Measurements from ENCODE around the gene ZNF385C. TPM values are rescaled to one million over a fixed set of nuclear protein-coding genes. Genes with fewer than 3 reads are reported as not detected.
A peak's percentile ranks its signal among the peaks of the same experiment; 100 is the strongest.

The ZNF385C gene
- polyA plus RNA-seq, 3 donors: 8.7 TPM

DNA sequence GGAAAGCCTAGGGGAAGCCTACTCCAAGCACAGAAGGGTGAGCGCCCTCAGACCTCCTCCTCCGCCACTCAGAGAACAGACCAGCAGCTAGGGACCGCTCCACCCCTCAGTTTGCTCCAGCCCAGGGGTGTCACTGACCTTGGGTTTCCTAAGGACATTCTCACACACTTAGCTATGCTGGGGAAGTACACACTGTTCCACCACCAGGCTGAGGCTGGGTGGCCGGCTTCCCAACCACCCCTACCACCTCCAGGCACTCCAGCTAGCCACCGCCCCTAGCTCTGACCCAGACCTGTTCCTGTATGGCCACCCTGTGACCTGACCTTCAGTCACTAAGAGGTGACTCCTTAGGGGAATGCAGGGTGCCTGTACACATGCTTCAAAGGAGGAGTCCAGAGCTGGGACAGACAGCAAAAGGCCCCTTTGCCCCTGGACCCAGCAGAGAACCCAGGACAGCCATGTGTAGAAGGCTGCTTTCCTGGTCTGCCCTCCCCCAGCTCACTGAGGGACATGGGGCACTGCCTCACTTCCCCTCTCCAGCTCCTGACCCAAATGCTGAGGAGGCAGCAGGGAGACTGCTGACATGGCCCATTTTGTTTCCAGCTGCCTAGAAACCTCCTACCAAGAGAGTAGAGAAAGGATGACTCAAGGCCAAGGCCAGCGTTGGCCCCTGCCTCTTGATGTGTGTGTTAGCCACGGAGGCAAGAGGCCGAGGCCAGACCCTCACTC lies 31.0 kb upstream of the ZNF385C start:
- no peak for DNase-seq (ENCODE audit: extremely low read depth in 1 of 11, low read depth in 9 of 11, low spot score in 4 of 11)

DNA sequence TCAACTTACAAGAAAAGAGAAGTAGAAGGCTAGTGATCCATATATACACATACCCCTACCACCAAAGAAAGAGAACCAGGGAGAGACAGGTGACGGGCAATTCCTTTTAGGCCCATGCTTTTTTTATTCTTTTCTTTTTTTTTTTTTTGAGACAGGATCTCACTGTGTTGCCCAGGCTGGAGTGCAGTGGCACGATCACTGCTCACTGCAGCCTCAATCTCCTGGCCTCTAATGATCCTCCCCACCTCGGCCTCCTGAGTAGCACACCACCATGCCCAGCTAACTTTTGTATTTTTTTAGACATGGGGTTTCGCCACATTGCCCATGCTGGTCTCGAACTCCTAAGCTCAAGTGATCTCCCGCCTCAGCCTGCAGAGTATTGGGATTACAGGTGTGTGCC lies 29.1 kb upstream of the ZNF385C start:
- DNase-seq (ENCODE audit: extremely low read depth in 1 of 11, low read depth in 9 of 11, low spot score in 4 of 11): no peak

- DNase-seq (ENCODE audit: extremely low read depth in 1 of 11, low read depth in 9 of 11, low spot score in 4 of 11): no peak
Observed at GRCh38 chr17:42126836-42127235, 28.6 kb upstream of the ZNF385C start.

DNA sequence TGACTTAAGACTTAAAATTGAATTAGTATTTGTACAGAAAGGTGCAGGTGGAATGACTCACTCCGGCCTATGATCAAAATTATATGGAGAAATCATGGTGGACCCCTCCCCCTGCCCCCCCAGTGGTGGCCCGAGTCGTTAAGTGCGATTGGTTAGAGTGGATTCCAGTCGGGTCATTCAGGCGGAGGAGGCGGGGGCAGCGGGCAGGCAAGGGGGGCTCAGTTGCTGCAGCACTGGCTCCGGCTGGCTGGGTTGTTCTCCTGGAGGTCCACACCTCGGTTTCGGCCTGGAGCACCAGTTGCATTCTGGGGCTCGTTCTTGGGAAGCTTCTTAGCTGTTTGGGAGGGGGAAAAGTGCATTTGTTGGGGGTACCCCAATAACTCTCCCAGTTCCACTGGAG lies 27.3 kb upstream of the ZNF385C start:
- DNase-seq (ENCODE audit: extremely low read depth in 1 of 11, low read depth in 9 of 11, low spot score in 4 of 11): no peak

- no peak for DNase-seq (ENCODE audit: extremely low read depth in 1 of 11, low read depth in 9 of 11, low spot score in 4 of 11)
Observed at GRCh38 chr17:42124256-42124655, 26.0 kb upstream of the ZNF385C start.

DNA sequence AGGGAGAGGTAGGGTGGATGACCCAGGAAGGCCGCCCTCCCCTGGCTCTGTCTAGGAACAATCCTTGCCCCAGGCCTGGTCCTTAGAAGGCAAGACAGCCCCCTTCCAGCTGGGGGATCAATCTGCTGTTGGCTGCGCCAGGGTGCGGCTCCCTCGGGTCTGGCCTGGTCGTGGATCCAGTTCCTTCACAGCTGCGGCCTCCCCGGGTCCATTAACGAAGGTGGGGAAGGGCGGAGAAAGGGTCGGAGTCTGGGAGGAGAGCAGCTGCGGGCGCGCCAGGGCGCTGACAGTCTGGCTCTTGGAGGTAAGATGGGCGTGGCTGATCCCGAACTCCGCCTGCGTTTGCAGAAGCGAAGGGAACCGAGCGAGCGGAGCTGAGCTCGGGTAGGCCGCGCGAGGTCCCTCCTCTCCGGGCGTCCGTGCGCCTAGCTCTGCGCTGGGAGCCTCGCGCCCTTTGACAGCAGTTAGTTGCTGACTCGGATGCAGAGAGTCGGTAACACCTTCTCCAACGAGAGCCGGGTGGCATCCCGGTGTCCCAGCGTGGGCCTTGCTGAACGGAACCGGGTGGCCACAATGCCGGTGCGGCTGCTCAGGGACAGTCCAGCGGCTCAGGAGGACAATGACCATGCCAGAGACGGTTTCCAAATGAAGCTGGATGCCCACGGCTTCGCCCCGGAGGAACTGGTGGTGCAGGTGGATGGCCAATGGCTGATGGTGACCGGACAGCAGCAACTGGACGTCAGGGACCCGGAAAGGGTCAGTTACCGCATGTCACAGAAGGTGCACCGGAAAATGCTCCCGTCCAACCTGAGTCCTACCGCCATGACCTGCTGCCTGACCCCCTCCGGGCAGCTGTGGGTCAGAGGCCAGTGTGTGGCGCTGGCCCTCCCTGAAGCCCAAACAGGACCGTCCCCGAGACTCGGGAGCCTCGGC lies 24.4 kb upstream of the ZNF385C start, which contains the start of gene HSPB9:
Gene HSPB9 (plus strand): TSS at position 434 of the 933 bp plus-strand sequence. CDS start 47 bp downstream, at position 481.
- no peak for DNase-seq (ENCODE audit: extremely low read depth in 1 of 11, low read depth in 9 of 11, low spot score in 4 of 11)

DNA sequence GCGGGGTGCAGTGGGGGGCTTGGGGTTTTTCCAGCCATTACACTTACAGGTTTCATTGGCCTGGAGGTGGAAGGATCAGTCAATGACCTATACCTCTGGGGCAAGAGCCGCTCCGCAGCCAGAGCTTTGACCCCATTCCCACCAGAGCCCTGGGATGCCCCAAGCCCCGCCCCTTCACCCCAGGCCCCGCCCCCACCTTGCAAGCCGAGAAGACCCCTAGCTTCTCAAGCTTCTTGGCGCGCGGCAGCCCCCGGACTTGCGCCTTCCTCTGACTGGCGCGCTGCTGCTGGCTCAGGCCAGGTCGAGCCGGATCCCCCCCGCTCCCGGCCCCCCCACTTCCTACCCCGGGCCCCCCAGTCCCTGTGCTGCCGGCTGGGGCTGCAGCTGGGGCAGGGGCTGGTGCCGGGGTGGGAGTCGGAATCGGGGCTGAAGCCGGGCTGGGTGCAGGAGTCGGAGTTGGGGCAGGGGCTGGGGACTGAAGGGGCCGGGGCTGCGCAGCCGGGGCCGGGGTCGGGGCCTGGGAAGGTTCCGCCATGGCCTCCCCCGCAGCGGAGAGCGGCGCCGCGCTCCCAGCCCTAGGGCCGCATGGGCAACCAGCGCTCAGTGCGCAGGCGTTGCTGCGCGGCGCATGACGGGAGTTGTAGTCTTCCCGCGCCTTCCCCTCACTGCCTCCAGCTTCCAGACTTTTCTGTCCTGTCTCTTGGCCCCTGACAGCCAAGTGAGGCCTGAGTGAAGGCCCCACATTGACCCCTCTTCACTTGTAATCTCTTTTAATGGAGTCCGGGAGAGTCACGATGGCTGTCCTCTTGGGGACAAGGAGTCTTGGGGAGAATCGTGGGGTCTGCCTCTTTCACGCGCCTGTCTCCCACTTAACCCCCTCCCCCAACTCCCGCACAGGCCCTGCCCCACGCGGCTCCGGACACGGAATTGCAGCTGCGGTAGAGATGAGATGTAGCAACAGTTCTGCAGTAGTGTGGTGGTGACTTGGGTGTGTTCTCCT lies 22.8 kb upstream of the ZNF385C start, which contains the start of gene KAT2A:
Gene KAT2A (minus strand): TSS at position 598 of the 1,000 bp plus-strand sequence. CDS start 63 bp downstream, at position 535.
- peak in 8 of 11 donors; percentile 63 to 82 (median 72) for DNase-seq (ENCODE audit: extremely low read depth in 1 of 11, low read depth in 9 of 11, low spot score in 4 of 11)

DNA sequence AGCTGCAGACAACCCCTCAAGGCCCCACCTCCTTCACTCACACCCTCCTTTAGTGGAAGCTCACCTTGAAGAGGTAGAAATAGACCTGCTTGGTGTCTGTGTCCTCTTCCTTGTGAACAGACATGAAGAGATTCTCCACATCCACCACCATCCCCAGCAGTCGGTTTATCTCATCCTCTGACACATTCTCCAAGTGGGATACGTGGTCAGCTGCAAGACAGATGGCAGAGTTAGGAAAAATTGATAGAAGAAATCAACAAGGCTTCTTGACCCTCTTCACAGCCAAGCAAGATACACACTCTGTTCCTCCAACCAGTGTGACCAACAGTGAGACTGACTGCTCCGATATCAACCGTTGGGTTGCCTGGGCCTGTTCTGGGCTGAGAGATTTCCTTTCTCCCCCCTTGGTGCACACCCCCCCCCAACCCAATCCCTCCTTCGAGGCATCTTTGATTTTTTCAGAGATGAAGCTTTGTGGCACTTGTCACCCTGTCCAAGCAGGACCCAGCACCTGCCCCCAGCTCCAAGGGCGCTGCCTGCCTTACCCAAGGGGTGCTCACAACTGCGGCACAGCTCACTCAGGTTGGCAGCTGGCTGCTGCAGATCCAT lies 22.0 kb upstream of the ZNF385C start:
- no peak for DNase-seq (ENCODE audit: extremely low read depth in 1 of 11, low read depth in 9 of 11, low spot score in 4 of 11)

- DNase-seq (ENCODE audit: extremely low read depth in 1 of 11, low read depth in 9 of 11, low spot score in 4 of 11): no peak
Observed at GRCh38 chr17:42119301-42119700, 21.0 kb upstream of the ZNF385C start.

- no peak for DNase-seq (ENCODE audit: extremely low read depth in 1 of 11, low read depth in 9 of 11, low spot score in 4 of 11)
Observed at GRCh38 chr17:42118545-42118944, 20.3 kb upstream of the ZNF385C start.

DNA sequence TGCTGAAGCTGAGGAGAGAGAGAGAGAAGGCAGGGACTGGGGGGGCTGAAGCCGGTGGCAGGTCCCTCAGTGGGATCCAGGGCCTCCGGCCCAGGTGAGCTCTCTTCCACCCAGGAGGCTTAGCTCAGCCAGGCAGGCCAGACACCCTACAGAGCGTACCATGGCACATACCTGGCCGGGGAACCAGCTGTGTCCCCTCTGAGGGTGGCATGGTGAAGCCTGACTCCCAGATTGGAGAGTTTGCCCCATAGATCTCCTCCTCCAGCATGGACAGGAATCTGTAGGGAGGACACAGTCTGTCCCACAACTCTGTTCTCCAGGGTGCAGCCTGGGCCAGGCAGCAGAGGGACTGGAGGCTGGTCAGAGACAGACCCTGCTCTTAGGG lies 19.8 kb upstream of the ZNF385C start:
- DNase-seq (ENCODE audit: extremely low read depth in 1 of 11, low read depth in 9 of 11, low spot score in 4 of 11): no peak

DNA sequence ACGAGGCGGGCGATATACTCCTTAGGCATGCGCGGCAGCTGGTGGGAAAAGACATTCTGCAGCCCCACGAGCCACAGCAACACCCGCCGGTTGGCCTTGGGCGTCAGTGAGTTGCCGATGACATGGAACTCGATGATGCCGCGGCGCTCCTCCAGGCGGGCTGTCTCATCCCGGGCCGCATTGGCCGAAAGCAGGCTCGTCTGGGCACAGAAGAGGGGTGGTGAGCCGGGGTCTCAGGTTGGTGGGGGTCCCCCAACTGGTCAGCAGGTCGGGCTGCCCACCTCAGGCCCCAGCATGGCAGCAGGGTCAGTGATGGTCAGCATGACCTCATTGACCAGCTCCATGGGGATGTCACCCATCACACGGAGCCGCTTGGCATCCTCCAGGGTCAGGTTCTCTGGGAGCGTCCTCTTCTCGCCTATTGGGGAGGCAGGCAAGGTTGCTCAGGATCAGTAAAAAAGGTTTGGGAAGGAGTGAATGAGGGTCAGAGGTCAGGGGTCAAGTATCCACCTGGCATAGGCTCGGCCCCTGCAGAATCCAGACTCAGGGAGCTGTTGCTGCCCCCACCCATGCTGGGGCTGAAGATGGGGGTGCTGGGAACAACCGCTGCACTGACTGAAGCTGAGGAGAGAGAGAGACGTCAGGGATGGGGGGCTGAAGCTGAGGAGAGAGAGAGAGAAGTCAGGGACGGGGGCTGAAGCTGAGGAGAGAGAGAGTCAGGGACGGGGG lies 19.3 kb upstream of the ZNF385C start:
- DNase-seq (ENCODE audit: extremely low read depth in 1 of 11, low read depth in 9 of 11, low spot score in 4 of 11): no peak

GRCh38 chr17:42116705-42117396 lies 18.6 kb upstream of the ZNF385C start:
- DNase-seq (ENCODE audit: extremely low read depth in 1 of 11, low read depth in 9 of 11, low spot score in 4 of 11): peak in 8 of 11 donors; percentile 57 to 82 (median 73)

GRCh38 chr17:42114118-42114517 lies 15.8 kb upstream of the ZNF385C start:
- no peak for DNase-seq (ENCODE audit: extremely low read depth in 1 of 11, low read depth in 9 of 11, low spot score in 4 of 11)

DNA sequence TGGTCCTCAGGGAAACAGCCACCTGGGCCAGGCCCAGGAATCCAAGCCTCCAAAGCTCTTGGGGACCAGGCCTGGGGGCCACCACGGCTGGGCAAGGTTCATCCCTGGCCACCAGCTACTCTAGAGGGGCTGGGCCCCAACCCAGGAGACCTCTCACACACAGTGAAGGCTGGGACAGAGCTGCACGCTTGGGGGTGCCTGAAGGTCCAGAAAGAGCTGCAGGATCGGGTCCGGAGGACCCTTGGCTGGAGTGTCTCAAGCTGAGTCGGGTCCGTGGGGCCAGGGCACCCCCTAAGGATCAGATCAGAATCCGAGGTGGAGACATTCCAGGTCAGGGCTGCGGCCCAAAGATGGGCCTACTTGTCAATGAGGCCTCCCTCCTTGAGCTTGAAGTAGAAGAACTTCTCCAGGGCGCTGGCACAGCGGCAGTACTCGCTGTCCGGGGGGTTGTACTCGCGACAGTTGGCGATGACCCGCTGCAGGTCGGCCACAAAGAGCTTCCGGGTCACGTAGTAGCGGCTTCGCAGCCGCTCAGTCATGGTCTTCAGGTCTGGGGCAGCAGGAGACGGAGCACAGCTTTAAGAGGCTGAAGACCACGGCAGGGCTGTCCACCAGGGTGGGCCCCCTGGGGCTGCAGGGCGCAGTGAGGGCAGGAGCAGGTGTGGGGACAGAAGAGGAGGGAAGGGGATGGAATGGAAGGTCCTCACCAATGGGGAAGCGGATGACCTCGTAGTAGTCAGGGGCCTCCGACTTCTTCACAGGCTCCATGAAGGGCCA lies 15.2 kb upstream of the ZNF385C start:
- DNase-seq (ENCODE audit: extremely low read depth in 1 of 11, low read depth in 9 of 11, low spot score in 4 of 11): no peak

- DNase-seq (ENCODE audit: extremely low read depth in 1 of 11, low read depth in 9 of 11, low spot score in 4 of 11): peak in 7 of 11 donors; percentile 54 to 79 (median 69)
Observed at GRCh38 chr17:42112552-42113176, 14.4 kb upstream of the ZNF385C start, which contains the start of gene DHX58. TSS of gene DHX58 (minus strand) at chr17:42112714. CDS start at chr17:42111892, 822 bp downstream.

All from renal cortex interstitium (tissue), 11 donors.